T-helper 2 cell (primary cell): ENCODE results near the gene SLC7A8.
A peak's percentile ranks its signal among the peaks of the same experiment; 100 is the strongest.

Source experiments
- DNase-seq, 5 experiments: peaks; one replicate each; pipeline versions ENCODE4 v3.0.0 to v3.0.0-alpha.2; 2012 to 2022

Gene SLC7A8

GRCh38 chr14:23128969-23129758, 54.3 kb downstream of the SLC7A8 start:
- DNase-seq: no peak

- DNase-seq: no peak
Observed at GRCh38 chr14:23127861-23128260, 55.6 kb downstream of the SLC7A8 start.

- DNase-seq: no peak
Observed at GRCh38 chr14:23126548-23127278, 56.7 kb downstream of the SLC7A8 start.

- no peak for DNase-seq
Observed at GRCh38 chr14:23125933-23126524, 57.4 kb downstream of the SLC7A8 start.

GRCh38 chr14:23125011-23125410, 58.4 kb downstream of the SLC7A8 start:
- DNase-seq: no peak

- no peak for DNase-seq
Observed at GRCh38 chr14:23124337-23124954, 59.0 kb downstream of the SLC7A8 start.

GRCh38 chr14:23123419-23123818, 60.0 kb downstream of the SLC7A8 start:
- no peak for DNase-seq

GRCh38 chr14:23122086-23122485, 61.4 kb downstream of the SLC7A8 start:
- no peak for DNase-seq

GRCh38 chr14:23121361-23121771, 62.1 kb downstream of the SLC7A8 start:
- peak in 1 of 5 experiments; percentile 66 for DNase-seq

- peak; percentile 34 to 81 (median 68) for DNase-seq
Observed at GRCh38 chr14:23120541-23121251, 62.8 kb downstream of the SLC7A8 start.

- DNase-seq: peak in 2 of 5 experiments; percentile 12 to 77
Observed at GRCh38 chr14:23119363-23120327, 63.8 kb downstream of the SLC7A8 start.

GRCh38 chr14:23118506-23119362, 64.7 kb downstream of the SLC7A8 start, which contains the start of gene CEBPE:
Gene CEBPE, minus strand, starts transcription at chr14:23119255. Its CDS starts 164 bp downstream, at chr14:23119091.
- DNase-seq: no peak

- DNase-seq: no peak
Observed at GRCh38 chr14:23117371-23118020, 66.0 kb downstream of the SLC7A8 start.

- no peak for DNase-seq
Observed at GRCh38 chr14:23115918-23116317, 67.5 kb downstream of the SLC7A8 start.

GRCh38 chr14:23115039-23115731, 68.3 kb downstream of the SLC7A8 start:
- DNase-seq: no peak

GRCh38 chr14:23114669-23115038, 68.8 kb downstream of the SLC7A8 start:
- no peak for DNase-seq

- no peak for DNase-seq
Observed at GRCh38 chr14:23114120-23114458, 69.4 kb downstream of the SLC7A8 start.

- DNase-seq: no peak
Observed at GRCh38 chr14:23113431-23114119, 69.9 kb downstream of the SLC7A8 start.
